Heart left ventricle (tissue), 13 donors: Measurements from ENCODE around the gene GPC6.

ENCODE experiments used
- POLR2A ChIP-seq, 2 donors: fragments of 450-650 bp; IDR thresholded peaks; one replicate each; pipeline ENCODE4 v1.6.1; 2017; ENCODE audit warnings: antibody characterized with exemption in 2 of 2, mild to moderate bottlenecking in 2 of 2, moderate library complexity in 2 of 2
- TF ChIP-seq, protein P1 (sequence below), 12 donors: fragments of 200-600 bp; sonication (generic) in 4 of 12; IDR thresholded peaks; one replicate each; pipeline versions ENCODE4 v1.5.0 to v1.8.0; 2018 to 2022; ENCODE audit warnings: antibody characterized with exemption in 12 of 12, mild to moderate bottlenecking in 5 of 12
- donor health status: ischemic (EF 13 %, LVEDD 7.1; RV severe dilation, severe dysfunction).
- donor health status: DM: no; HTN: yes; CAD: no.
- donor health status: DM: no; HTN: no; CAD: no.
- donor health status: ischemic (EF 25% LVEDD 6.9; RV normal size, moderate dysfunction).
- donor health status: ischemic (EF 25% LVEDD 5.7; RV mildly dilated, moderate dysfunction).
- donor health status: ischemic (EF 35%, LVEDD 5.7; RV mildly dilated, moderate dysfunction).
- donor health status: nonischemic (EF 11% LVEDD 7.7; RV severe dilation, severe dysfunction).
- donor health status: DM: yes; HTN: yes; CAD: no.
- donor health status: PGD.
- donor health status: ischemic (EF 29% LVEDD 5.4; RV normal size, mild dysfunction).
- donor health status: nonischemic (EF 23%, LVEDD 6.1; RV moderate dilation, normal function).

DNA sequence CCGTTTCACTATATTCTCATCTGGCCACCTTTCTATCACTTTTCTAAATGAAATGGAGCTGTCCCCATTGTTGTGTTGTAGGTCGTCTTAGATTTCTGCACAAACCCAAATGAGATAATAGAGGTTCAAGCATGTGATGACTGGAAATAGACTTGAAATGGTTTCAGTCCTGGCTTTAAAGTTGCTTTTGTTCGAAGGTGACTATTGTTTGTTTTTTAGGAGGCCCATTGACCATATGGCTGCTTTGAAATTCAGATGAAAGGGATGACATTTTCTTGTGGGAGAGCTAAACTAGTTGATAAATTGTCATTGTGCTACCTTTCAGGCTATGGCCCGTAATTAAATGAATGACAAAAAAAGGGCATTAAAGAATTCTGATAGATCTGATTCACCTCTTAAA lies 583.7 kb downstream of the GPC6 start:
- TF ChIP-seq, protein P1, sequence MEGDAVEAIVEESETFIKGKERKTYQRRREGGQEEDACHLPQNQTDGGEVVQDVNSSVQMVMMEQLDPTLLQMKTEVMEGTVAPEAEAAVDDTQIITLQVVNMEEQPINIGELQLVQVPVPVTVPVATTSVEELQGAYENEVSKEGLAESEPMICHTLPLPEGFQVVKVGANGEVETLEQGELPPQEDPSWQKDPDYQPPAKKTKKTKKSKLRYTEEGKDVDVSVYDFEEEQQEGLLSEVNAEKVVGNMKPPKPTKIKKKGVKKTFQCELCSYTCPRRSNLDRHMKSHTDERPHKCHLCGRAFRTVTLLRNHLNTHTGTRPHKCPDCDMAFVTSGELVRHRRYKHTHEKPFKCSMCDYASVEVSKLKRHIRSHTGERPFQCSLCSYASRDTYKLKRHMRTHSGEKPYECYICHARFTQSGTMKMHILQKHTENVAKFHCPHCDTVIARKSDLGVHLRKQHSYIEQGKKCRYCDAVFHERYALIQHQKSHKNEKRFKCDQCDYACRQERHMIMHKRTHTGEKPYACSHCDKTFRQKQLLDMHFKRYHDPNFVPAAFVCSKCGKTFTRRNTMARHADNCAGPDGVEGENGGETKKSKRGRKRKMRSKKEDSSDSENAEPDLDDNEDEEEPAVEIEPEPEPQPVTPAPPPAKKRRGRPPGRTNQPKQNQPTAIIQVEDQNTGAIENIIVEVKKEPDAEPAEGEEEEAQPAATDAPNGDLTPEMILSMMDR (IDR thresholded peaks at IDR 0.05), result no peak
- no peak for TF ChIP-seq POLR2A (IDR thresholded peaks at IDR 0.05)
